GM12878 (cell line): Measurements from ENCODE around the gene SH3GL2. TPM values are rescaled to one million over a fixed set of nuclear protein-coding genes. Genes with fewer than 3 reads are reported as not detected.

Experiments
- ATAC-seq: fragments of 200-7000 bp; cut with Tn5 transposase; 3 replicates; pipeline ENCODE4 v1.9.1; 2020; ENCODE audit warnings: mild to moderate bottlenecking, moderate library complexity
- BruUV-seq: library from RNA; stranded (reverse); fragments of 400-500 nt; replicated peaks from 2 replicates; lab custom pipeline; 2021; lab: Mats Ljungman, UMichigan
- CTCF ChIA-PET: fragments of 300-600 bp; sonication (Branson Sonifier 250); formaldehyde crosslinking; extraction: SDS; loops from one replicate; lab custom pipeline; 2021; ENCODE audit warnings: inconsistent platforms; lab: Yijun Ruan, JAX
- POLR2A ChIA-PET: fragments of 350-600 bp; formaldehyde crosslinking; extraction: SDS; loops from one replicate; lab custom pipeline; 2021; ENCODE audit warnings: inconsistent platforms; lab: Charles Lee
- RAD21 ChIA-PET: fragments of 300-600 bp; sonication (Branson Sonifier 250); formaldehyde crosslinking; loops from one replicate; lab custom pipeline; 2023; ENCODE audit warnings: antibody characterized with exemption; ENCODE audit not compliant: unreplicated experiment; lab: Charles Lee
- SMC1A ChIA-PET: fragments of 300-600 bp; sonication (Branson Sonifier 250); formaldehyde crosslinking; loops from one replicate; lab custom pipeline; 2023; ENCODE audit not compliant: unreplicated experiment, uncharacterized antibody; lab: Charles Lee
- DNase-seq: peaks from one replicate; pipeline ENCODE4 v3.0.0-alpha.2; 2011; ENCODE audit warnings: low read depth, low spot score
- FAIRE-seq: peaks from 3 replicates; lab custom pipeline; 2011; peaks lifted over from hg19 to GRCh38; lab: Jason Lieb, UNC
- H2AFZ ChIP-seq: 2 replicates; pipeline ENCODE4 v1.6.0; 2011; ENCODE audit warnings: low read depth, low read length, control low read depth; ENCODE audit not compliant: control insufficient read depth
- H3K27ac ChIP-seq: 2 replicates; pipeline ENCODE4 v1.5.1; 2011; ENCODE audit warnings: control low read depth; ENCODE audit not compliant: control insufficient read depth, insufficient read depth
- H3K27me3 ChIP-seq, 2 experiments: replicated peaks in 1 of 2; 2 replicates each; pipeline versions ENCODE4 v1.6.0 to v1.6.1; 2011; ENCODE audit warnings: low read length in 1 of 2; ENCODE audit not compliant: control insufficient read depth in 2 of 2, insufficient read depth in 2 of 2
- H3K36me3 ChIP-seq, 2 experiments: 2 replicates each; pipeline ENCODE4 v1.5.1; 2011; ENCODE audit warnings: low read length in 1 of 2; ENCODE audit not compliant: control insufficient read depth in 2 of 2, insufficient read depth in 2 of 2
- H3K4me1 ChIP-seq: 2 replicates; pipeline ENCODE4 v1.6.1; 2011; ENCODE audit warnings: mild to moderate bottlenecking, low read length, moderate library complexity, mixed read lengths; ENCODE audit not compliant: control insufficient read depth, insufficient read depth
- H3K4me2 ChIP-seq: 2 replicates; pipeline ENCODE4 v1.6.0; 2011; ENCODE audit warnings: control low read depth; ENCODE audit not compliant: control insufficient read depth, insufficient read depth
- H3K4me3 ChIP-seq: fragments of 200-600 bp; sonication (generic); 2 replicates; pipeline ENCODE4 v1.5.1; 2016
- H3K79me2 ChIP-seq: 2 replicates; pipeline ENCODE4 v1.6.0; 2011; ENCODE audit warnings: low read length; ENCODE audit not compliant: control insufficient read depth, insufficient read depth
- H3K9ac ChIP-seq: 2 replicates; pipeline ENCODE4 v1.8.0; 2011; ENCODE audit warnings: low read length, control low read depth, mixed read lengths; ENCODE audit not compliant: control insufficient read depth, insufficient read depth
- H3K9me3 ChIP-seq: replicated peaks from 3 replicates; pipeline ENCODE4 v1.5.1; 2011; ENCODE audit warnings: mild to moderate bottlenecking, low read length; ENCODE audit not compliant: control insufficient read depth, insufficient read depth
- H4K20me1 ChIP-seq: 2 replicates; pipeline ENCODE4 v1.6.0; 2011; ENCODE audit not compliant: control insufficient read depth, insufficient read depth
- KLF5 ChIP-seq: fragments of 450-650 bp; IDR thresholded peaks from 2 replicates; pipeline ENCODE4 v1.6.1; 2014; ENCODE audit warnings: mild to moderate bottlenecking; ENCODE audit not compliant: partially characterized antibody
- RCOR1 ChIP-seq: conservative IDR thresholded peaks from 2 replicates; pipeline ENCODE4 v1.6.1; 2012; ENCODE audit warnings: low read depth, low read length, improper control_type of control experiment
- SMARCA5 ChIP-seq: fragments of 450-650 bp; IDR thresholded peaks from 2 replicates; pipeline ENCODE4 v1.6.1; 2017; ENCODE audit warnings: mild to moderate bottlenecking
- WRNIP1 ChIP-seq: IDR thresholded peaks from 2 replicates; pipeline ENCODE4 v1.6.1; 2011; ENCODE audit warnings: low read depth, low read length, improper control_type of control experiment, borderline replicate concordance
- WGBS: methylation state at CpG from one replicate; pipeline ENCODE4 v1.1.6; 2016; ENCODE audit warnings: low lambda C conversion rate; ENCODE audit not compliant: insufficient replicate concordance, insufficient coverage; ENCODE audit errors: missing lambda C conversion rate; 5-methylcytosine and 5-hydroxymethylcytosine counted together
- in situ Hi-C: fragments of 300-500 bp; cut with MboI; formaldehyde crosslinking; loops from 9 replicates; pipeline ENCODE4 v1.14.3; 2018; ENCODE audit warnings: mixed read lengths
- intact Hi-C: fragments of 100-400 bp; cut with micrococcal nuclease; formaldehyde crosslinking; loops from one replicate; pipeline ENCODE4 v1.14.2; 2022; ENCODE audit not compliant: unreplicated experiment
- polyA plus RNA-seq, 11 experiments: library from polyadenylated mRNA; depleted of rRNA in 4 of 11; unstranded in 6 of 11; stranded (reverse) in 5 of 11; fragments of >200 nt; fragmentation: Nextera tagmentation in 4 of 11; fragmentation: Illumina TruSeq in 1 of 11; extraction: Ambion mirVana in 4 of 11; extraction: Trizol in 1 of 11; gene quantifications; 1 replicate in 1 of 11; 2 replicates in 10 of 11; pipeline versions ENCODE4 v1.2.1 to v1.2.3, GENCODE V29; 2011 to 2016; ENCODE audit warnings: inconsistent platforms in 2 of 11, missing spikeins in 2 of 11, low read depth in 1 of 11
- total RNA-seq, 4 experiments: library from RNA; depleted of rRNA in 3 of 4; stranded (reverse); fragments of >200 nt in 3 of 4; fragmentation: Illumina TruSeq in 1 of 4; extraction: Trizol in 1 of 4; gene quantifications; 2 replicates each; pipeline versions ENCODE4 v1.2.1 to v1.2.3, GENCODE V29; 2013 to 2021
- TF ChIP-seq, protein P1 (sequence below): fragments of 450-650 bp; IDR thresholded peaks from 2 replicates; pipeline ENCODE4 v1.6.1; 2017; ENCODE audit warnings: mild to moderate bottlenecking, moderate library complexity
- TF ChIP-seq, protein P2 (sequence below): fragments of 450-650 bp; IDR thresholded peaks from 2 replicates; pipeline ENCODE4 v1.6.1; 2016; ENCODE audit warnings: mild to moderate bottlenecking
- TF ChIP-seq, protein P3 (sequence below): IDR thresholded peaks from 2 replicates; pipeline ENCODE4 v1.6.1; 2012; ENCODE audit warnings: mild to moderate bottlenecking, low read depth, low read length

SH3GL2 gene
- total and polyA plus RNA-seq, 10 of the 15 experiments (the other 5 are each of a cell fraction or from before 2014, with no cell fraction given), result not detected

DNA sequence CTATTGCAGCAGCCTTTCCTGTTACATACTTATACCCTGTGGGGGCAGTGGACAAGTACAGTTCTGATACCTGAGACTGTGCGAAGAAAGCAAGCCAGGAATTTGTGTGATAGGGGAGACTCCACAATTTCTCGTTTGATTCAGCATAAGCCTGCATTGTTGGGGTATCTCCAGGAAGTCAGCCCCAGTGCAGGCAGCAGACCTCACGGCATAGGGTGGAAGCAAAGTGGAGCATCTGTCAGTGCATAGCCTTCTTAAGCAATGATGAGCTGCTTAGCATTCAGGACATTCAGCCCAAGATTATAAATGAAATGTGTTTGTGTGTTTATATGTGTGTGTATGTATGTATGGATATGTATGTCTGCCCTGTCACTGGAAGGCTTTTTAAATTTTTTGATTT is 157.0 kb downstream of the SH3GL2 start:
- WGBS, result 19% methylated on average over 3 of the region's 3 CpGs

More for the DNA sequence above, 157.0 kb downstream of the SH3GL2 start:
- SMC1A ChIA-PET, result no interaction called here
- H2AFZ ChIP-seq, result no peak overlapping the region
- ATAC-seq (no peak), DNase-seq (no peak), FAIRE-seq (no peak)
- H4K20me1 ChIP-seq, result no peaks in the 10 kb centered on the region
- H3K27ac ChIP-seq, result no peak overlapping the region
- no peak overlapping the region for H3K4me2 ChIP-seq
- intact Hi-C loops, result no loop called here
- no peak for TF ChIP-seq WRNIP1
- no peak for TF ChIP-seq SMARCA5
- TF ChIP-seq, protein P1, sequence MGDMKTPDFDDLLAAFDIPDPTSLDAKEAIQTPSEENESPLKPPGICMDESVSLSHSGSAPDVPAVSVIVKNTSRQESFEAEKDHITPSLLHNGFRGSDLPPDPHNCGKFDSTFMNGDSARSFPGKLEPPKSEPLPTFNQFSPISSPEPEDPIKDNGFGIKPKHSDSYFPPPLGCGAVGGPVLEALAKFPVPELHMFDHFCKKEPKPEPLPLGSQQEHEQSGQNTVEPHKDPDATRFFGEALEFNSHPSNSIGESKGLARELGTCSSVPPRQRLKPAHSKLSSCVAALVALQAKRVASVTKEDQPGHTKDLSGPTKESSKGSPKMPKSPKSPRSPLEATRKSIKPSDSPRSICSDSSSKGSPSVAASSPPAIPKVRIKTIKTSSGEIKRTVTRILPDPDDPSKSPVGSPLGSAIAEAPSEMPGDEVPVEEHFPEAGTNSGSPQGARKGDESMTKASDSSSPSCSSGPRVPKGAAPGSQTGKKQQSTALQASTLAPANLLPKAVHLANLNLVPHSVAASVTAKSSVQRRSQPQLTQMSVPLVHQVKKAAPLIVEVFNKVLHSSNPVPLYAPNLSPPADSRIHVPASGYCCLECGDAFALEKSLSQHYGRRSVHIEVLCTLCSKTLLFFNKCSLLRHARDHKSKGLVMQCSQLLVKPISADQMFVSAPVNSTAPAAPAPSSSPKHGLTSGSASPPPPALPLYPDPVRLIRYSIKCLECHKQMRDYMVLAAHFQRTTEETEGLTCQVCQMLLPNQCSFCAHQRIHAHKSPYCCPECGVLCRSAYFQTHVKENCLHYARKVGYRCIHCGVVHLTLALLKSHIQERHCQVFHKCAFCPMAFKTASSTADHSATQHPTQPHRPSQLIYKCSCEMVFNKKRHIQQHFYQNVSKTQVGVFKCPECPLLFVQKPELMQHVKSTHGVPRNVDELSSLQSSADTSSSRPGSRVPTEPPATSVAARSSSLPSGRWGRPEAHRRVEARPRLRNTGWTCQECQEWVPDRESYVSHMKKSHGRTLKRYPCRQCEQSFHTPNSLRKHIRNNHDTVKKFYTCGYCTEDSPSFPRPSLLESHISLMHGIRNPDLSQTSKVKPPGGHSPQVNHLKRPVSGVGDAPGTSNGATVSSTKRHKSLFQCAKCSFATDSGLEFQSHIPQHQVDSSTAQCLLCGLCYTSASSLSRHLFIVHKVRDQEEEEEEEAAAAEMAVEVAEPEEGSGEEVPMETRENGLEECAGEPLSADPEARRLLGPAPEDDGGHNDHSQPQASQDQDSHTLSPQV, result no peak
- no peak for TF ChIP-seq KLF5
- TF ChIP-seq, protein P2, sequence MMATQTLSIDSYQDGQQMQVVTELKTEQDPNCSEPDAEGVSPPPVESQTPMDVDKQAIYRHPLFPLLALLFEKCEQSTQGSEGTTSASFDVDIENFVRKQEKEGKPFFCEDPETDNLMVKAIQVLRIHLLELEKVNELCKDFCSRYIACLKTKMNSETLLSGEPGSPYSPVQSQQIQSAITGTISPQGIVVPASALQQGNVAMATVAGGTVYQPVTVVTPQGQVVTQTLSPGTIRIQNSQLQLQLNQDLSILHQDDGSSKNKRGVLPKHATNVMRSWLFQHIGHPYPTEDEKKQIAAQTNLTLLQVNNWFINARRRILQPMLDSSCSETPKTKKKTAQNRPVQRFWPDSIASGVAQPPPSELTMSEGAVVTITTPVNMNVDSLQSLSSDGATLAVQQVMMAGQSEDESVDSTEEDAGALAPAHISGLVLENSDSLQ, result no peak
- TF ChIP-seq, protein P3, sequence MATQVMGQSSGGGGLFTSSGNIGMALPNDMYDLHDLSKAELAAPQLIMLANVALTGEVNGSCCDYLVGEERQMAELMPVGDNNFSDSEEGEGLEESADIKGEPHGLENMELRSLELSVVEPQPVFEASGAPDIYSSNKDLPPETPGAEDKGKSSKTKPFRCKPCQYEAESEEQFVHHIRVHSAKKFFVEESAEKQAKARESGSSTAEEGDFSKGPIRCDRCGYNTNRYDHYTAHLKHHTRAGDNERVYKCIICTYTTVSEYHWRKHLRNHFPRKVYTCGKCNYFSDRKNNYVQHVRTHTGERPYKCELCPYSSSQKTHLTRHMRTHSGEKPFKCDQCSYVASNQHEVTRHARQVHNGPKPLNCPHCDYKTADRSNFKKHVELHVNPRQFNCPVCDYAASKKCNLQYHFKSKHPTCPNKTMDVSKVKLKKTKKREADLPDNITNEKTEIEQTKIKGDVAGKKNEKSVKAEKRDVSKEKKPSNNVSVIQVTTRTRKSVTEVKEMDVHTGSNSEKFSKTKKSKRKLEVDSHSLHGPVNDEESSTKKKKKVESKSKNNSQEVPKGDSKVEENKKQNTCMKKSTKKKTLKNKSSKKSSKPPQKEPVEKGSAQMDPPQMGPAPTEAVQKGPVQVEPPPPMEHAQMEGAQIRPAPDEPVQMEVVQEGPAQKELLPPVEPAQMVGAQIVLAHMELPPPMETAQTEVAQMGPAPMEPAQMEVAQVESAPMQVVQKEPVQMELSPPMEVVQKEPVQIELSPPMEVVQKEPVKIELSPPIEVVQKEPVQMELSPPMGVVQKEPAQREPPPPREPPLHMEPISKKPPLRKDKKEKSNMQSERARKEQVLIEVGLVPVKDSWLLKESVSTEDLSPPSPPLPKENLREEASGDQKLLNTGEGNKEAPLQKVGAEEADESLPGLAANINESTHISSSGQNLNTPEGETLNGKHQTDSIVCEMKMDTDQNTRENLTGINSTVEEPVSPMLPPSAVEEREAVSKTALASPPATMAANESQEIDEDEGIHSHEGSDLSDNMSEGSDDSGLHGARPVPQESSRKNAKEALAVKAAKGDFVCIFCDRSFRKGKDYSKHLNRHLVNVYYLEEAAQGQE, result no peak
- TF ChIP-seq RCOR1, result no peak
- no peaks in the 10 kb centered on the region for H3K27me3 ChIP-seq
- H3K4me1 ChIP-seq, result no peaks in the 10 kb centered on the region
- CTCF ChIA-PET, result no interaction called here
- in situ Hi-C loops, result no loop called here
- no peak overlapping the region for H3K9ac ChIP-seq
- no peak overlapping the region for H3K4me3 ChIP-seq
- no TSS peak for BruUV-seq
- POLR2A ChIA-PET, result no interaction called here
- no peaks in the 10 kb centered on the region for H3K36me3 ChIP-seq
- H3K79me2 ChIP-seq, result no peaks in the 10 kb centered on the region
- H3K9me3 ChIP-seq, result no peaks in the 10 kb centered on the region
- RAD21 ChIA-PET, result no interaction called here
